SK-N-SH treated with all-trans-retinoic acid at 6 μM for 48 hours (cell line): Measurements from ENCODE around the gene RASA3.
A peak's percentile ranks its signal among the peaks of the same experiment; 100 is the strongest.

Source experiments
- ARNTL ChIP-seq: fragments of 450-650 bp; formaldehyde crosslinking; IDR thresholded peaks from 2 replicates; pipeline ENCODE4 v1.5.0; 2020; ENCODE audit warnings: low read depth, mild to moderate bottlenecking, moderate library complexity, borderline replicate concordance
- ESRRG ChIP-seq: fragments of 250-450 bp; sonication (Bioruptor Pico); IDR thresholded peaks from 2 replicates; pipeline ENCODE4 v1.6.1; 2021; ENCODE audit warnings: mild to moderate bottlenecking
- ISL1 ChIP-seq: fragments of 250-450 bp; sonication (Bioruptor Pico); IDR thresholded peaks from 2 replicates; pipeline ENCODE4 v2.1.2; 2022; ENCODE audit warnings: mild to moderate bottlenecking, moderate library complexity
- POU6F1 ChIP-seq: fragments of 250-450 bp; sonication (Bioruptor Pico); IDR thresholded peaks from 2 replicates; pipeline ENCODE4 v1.8.0; 2021; ENCODE audit warnings: low read depth, mild to moderate bottlenecking, moderate library complexity, borderline replicate concordance
- RARB ChIP-seq: fragments of 250-450 bp; sonication (Bioruptor Pico); IDR thresholded peaks from 2 replicates; pipeline ENCODE4 v1.8.0; 2021; ENCODE audit warnings: mild to moderate bottlenecking, moderate library complexity
- SNAI2 ChIP-seq: fragments of 250-450 bp; sonication (Bioruptor Pico); IDR thresholded peaks from 2 replicates; pipeline ENCODE4 v1.5.0; 2020; ENCODE audit warnings: mild to moderate bottlenecking, moderate library complexity
- ZFP3 ChIP-seq: fragments of 250-450 bp; sonication (Bioruptor Pico); IDR thresholded peaks from 2 replicates; pipeline ENCODE4 v1.5.0; 2020; ENCODE audit warnings: mild to moderate bottlenecking, moderate library complexity
- ZNF565 ChIP-seq: fragments of 450-650 bp; formaldehyde crosslinking; conservative IDR thresholded peaks from 2 replicates; pipeline ENCODE4 v1.5.0; 2020; ENCODE audit warnings: low read depth, mild to moderate bottlenecking, moderate library complexity
- ZNF70 ChIP-seq: fragments of 450-650 bp; formaldehyde crosslinking; IDR thresholded peaks from 2 replicates; pipeline ENCODE4 v1.5.0; 2020; ENCODE audit warnings: mild to moderate bottlenecking, moderate library complexity
- TF ChIP-seq, protein P1 (sequence below): fragments of 250-450 bp; sonication (Bioruptor Pico); IDR thresholded peaks from 2 replicates; pipeline ENCODE4 v1.8.0; 2020; ENCODE audit warnings: mild to moderate bottlenecking, moderate library complexity, borderline replicate concordance
- TF ChIP-seq, protein P2 (sequence below): fragments of 250-450 bp; sonication (Bioruptor Pico); IDR thresholded peaks from 2 replicates; pipeline ENCODE4 v1.5.1; 2020; ENCODE audit warnings: low read depth, mild to moderate bottlenecking, moderate library complexity

- TF ChIP-seq, protein P1, sequence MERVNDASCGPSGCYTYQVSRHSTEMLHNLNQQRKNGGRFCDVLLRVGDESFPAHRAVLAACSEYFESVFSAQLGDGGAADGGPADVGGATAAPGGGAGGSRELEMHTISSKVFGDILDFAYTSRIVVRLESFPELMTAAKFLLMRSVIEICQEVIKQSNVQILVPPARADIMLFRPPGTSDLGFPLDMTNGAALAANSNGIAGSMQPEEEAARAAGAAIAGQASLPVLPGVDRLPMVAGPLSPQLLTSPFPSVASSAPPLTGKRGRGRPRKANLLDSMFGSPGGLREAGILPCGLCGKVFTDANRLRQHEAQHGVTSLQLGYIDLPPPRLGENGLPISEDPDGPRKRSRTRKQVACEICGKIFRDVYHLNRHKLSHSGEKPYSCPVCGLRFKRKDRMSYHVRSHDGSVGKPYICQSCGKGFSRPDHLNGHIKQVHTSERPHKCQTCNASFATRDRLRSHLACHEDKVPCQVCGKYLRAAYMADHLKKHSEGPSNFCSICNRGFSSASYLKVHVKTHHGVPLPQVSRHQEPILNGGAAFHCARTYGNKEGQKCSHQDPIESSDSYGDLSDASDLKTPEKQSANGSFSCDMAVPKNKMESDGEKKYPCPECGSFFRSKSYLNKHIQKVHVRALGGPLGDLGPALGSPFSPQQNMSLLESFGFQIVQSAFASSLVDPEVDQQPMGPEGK (CRISPR knock-in tag): no peak
- TF ChIP-seq ZFP3 (CRISPR knock-in tag) (no peak), ISL1 (no peak), SNAI2 (CRISPR knock-in tag) (no peak), ESRRG (no peak), ARNTL (no peak), RARB (no peak), ZNF565 (CRISPR knock-in tag) (no peak), POU6F1 (CRISPR knock-in tag) (no peak), ZNF70 (CRISPR knock-in tag) (no peak)
- TF ChIP-seq, protein P2, sequence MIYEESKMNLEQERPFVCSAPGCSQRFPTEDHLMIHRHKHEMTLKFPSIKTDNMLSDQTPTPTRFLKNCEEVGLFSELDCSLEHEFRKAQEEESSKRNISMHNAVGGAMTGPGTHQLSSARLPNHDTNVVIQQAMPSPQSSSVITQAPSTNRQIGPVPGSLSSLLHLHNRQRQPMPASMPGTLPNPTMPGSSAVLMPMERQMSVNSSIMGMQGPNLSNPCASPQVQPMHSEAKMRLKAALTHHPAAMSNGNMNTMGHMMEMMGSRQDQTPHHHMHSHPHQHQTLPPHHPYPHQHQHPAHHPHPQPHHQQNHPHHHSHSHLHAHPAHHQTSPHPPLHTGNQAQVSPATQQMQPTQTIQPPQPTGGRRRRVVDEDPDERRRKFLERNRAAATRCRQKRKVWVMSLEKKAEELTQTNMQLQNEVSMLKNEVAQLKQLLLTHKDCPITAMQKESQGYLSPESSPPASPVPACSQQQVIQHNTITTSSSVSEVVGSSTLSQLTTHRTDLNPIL (CRISPR knock-in tag): 0 out of 2 replicates have a peak, but pooled peaks have one; percentile 58
Observed at GRCh38 chr13:114119196-114119595, 13.2 kb downstream of the RASA3 start.
